Right renal cortex interstitium (tissue), 3 donors: ENCODE data around the gene HPCAL4. TPM values are rescaled to one million over a fixed set of nuclear protein-coding genes. Genes with fewer than 3 reads are reported as not detected.

Experiments used
- DNase-seq, 3 donors: peaks; one replicate each; pipeline ENCODE4 v3.0.0-alpha.2; 2013; ENCODE audit warnings: low read depth in 3 of 3, low spot score in 2 of 3
- polyA plus RNA-seq, 3 donors: library from polyadenylated mRNA; unstranded; fragments of 120-200 nt; gene quantifications; one replicate each; pipeline ENCODE4 v1.2.1, GENCODE V29; 2013; ENCODE audit not compliant: insufficient read length in 3 of 3

HPCAL4 gene
- polyA plus RNA-seq, 3 donors = 0.76 to 1.5 (median 0.92) TPM

DNA sequence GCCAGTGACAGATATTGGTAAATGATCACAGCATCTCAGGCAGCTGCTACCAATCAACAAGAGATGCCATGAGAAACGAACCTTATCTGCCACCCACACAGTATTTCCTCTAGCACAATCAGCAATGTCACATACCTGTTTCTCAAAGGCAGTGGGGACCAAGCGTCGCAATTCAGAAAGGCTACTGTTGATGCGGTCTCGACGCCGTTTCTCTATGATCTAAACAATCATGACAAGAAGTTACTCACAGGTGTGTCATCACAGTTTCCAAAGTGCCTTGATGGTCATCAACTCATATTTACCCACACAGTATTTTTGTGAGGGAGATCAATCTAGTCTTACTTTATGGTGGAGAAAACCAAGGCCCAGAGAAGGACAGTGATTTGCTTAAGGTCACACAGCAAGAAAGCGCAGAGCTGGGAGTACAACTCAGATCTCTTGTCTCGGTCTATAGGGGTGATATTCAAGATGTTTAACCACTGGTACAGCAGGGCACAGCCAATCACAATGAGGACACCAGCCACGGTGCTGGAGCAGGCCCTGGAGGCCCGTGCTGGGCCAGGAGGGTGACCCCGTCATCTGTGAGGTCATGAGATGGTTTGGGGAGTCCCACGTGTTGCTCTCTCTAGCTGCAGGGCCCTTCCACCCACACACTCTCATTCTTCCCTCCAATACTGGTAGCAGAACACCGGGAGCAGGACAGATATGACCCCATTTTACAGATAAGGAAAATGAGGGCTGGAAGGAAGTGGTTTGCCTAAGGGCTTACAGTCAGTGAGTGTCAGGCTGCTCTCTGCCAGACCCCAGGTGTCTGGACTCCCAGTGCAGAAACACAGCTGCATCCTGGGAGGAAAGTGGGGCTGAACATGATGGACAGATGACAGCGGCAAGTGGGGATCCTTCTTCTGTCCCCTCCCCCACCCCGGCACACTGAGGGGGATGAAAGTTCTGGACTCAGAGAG lies 59.6 kb downstream of the HPCAL4 start:
- DNase-seq = no peak

DNA sequence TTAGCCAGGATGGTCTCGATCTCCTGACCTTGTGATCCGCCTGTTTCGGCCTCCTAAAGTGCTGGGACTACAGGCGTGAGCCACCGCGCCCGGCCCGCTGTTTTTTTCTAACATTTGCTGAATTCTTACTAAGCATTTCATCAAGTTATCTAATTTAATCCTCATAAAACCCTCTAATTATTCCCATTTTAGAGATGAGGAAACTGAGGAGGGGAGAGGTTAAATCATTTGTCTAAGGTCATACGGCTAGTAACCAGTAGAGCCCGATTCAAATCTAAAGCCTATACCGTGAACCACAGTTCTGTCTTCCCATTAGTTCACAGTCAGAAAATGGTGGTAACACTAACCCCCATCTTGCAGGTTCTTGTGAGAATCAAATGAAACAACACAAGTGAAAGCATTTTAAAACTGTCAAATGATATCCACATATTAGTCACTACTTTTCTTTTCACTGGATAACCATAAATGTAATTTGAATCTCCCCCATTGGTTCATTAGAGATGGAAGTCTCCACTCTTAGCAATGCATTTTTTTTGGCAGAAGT lies 62.4 kb downstream of the HPCAL4 start:
- DNase-seq = no peak

Other genes with a start within 250 kb of the HPCAL4 start
- under 1 TPM; 0.18 to 0.39 (median 0.33) TPM for gene BMP8A, start 199.8 kb downstream of the HPCAL4 start, polyA plus RNA-seq
- 100 to 1,000 TPM; 198 to 214 (median 199) TPM for gene PABPC4, start 114.6 kb downstream of the HPCAL4 start, polyA plus RNA-seq
- 10 to 100 TPM; 20.6 to 23.1 (median 22.9) TPM for gene HEYL, start 51.8 kb downstream of the HPCAL4 start, polyA plus RNA-seq
- under 1 TPM; 0.24 to 0.58 (median 0.31) TPM for gene NT5C1A, start 19.3 kb downstream of the HPCAL4 start, polyA plus RNA-seq
- gene PPIE, start 47.4 kb upstream of the HPCAL4 start, polyA plus RNA-seq = 10 to 100 TPM; 72.1 to 75.1 (median 72.5) TPM
- gene OXCT2, start 79.9 kb upstream of the HPCAL4 start, polyA plus RNA-seq = under 1 TPM; 0.17 to 0.40 (median 0.25) TPM
- gene BMP8B, start 97.4 kb upstream of the HPCAL4 start, polyA plus RNA-seq = 1 to 10 TPM; 1.6 to 2.3 (median 2.3) TPM
- gene TRIT1, start 192.1 kb upstream of the HPCAL4 start, polyA plus RNA-seq = 10 to 100 TPM; 28.7 to 36.8 (median 32.7) TPM
- 1 to 10 TPM; 6.7 to 8.0 (median 7.1) TPM for gene MYCL, start 210.5 kb upstream of the HPCAL4 start, polyA plus RNA-seq